Peyer's patch (tissue), 4 donors: Measurements from ENCODE around the gene GNAL.

Source experiments
- CTCF ChIP-seq, 6 experiments: fragments of 450-650 bp in 4 of 6; fragments of 200-600 bp in 2 of 6; sonication (generic) in 1 of 6; IDR thresholded peaks; one replicate each; pipeline ENCODE4 v1.5.1; 2017 to 2019; ENCODE audit warnings: antibody characterized with exemption in 6 of 6, mild to moderate bottlenecking in 3 of 6, moderate library complexity in 1 of 6
- POLR2A ChIP-seq, 2 donors: fragments of 450-650 bp; IDR thresholded peaks; one replicate each; pipeline ENCODE4 v1.5.1; 2017; ENCODE audit warnings: antibody characterized with exemption in 2 of 2, mild to moderate bottlenecking in 2 of 2, moderate library complexity in 2 of 2

DNA sequence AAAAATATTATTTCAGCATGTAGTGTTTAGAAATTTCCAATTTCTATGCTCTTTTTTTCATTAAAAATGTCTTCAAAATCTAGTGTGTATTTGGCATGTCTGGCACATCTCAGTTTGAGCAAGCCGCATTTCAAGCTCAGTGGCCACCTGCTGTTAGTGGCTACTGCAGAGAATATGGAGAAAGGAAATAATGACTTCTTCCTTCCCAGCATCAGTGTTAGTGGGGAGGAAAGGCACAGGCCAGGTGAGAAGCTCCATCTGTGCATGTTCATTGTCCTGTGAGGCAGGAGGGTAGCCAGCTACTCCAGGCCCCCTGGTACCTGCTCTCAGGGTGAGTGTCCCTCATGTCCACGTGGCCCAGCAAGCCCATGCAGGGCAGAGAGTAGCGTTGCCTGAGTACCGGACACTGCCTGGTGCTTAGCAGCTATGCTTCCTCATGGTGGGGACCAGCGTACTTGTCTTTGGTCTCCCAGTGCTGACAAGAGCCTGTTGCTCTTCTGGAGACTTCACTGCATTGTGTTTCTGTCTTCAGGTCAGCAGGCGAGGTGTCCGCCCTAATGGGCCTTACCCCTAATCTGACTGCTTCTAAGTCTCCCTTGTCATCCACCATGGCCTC, 94.8 kb downstream of the GNAL start:
- TF ChIP-seq CTCF (IDR thresholded peaks at IDR 0.05) (no peak), POLR2A (IDR thresholded peaks at IDR 0.05) (no peak)
